Measurements from ENCODE around the gene GRAMD1C. TPM values are rescaled to one million over a fixed set of nuclear protein-coding genes. Genes with fewer than 3 reads are reported as not detected.

GRAMD1C gene
- polyA plus RNA-seq, 1 of the 3 experiments (the other 2 are of a cell fraction), result 1.2 TPM

- H3K27ac ChIP-seq (ENCODE audit: low read depth in 2 of 2, low read length in 1 of 2), result no peak overlapping the region
- DNase-seq, result no peak
- no peaks in the 10 kb centered on the region for H3K9me2 ChIP-seq
- ChIA-PET POLR2A (no interaction called here), CTCF (interaction anchor here (0.9 to 1.8 kb wide), 3 partner anchors 14 to 83 kb away, joined by 3 to 5 read pairs (median 3); no protein-coding TSS in a partner anchor)
- no peak overlapping the region for H3K9ac ChIP-seq
- peaks cover 14% of the 10 kb centered on the region; the same call in 1 of the 2 replicates for H3K9me3 ChIP-seq
- TF ChIP-seq NFIC (IDR thresholded peaks at IDR 0.05; ENCODE audit: borderline replicate concordance) (no peak), TEAD4 (IDR thresholded peaks at IDR 0.05; ENCODE audit: borderline replicate concordance, insufficient read depth) (no peak), CTCF (IDR thresholded peaks at IDR 0.05) (no peak), ZBTB33 (IDR thresholded peaks at IDR 0.05; ENCODE audit: borderline replicate concordance, low read depth) (no peak), NRF1 (IDR thresholded peaks at IDR 0.05; ENCODE audit: low read depth, low read length) (no peak), POLR2AphosphoS5 (IDR thresholded peaks at IDR 0.05; ENCODE audit: low read depth, low read length) (no peak), MEF2A (IDR thresholded peaks at IDR 0.05; ENCODE audit: borderline replicate concordance, low read depth) (no peak), FOSL2 (IDR thresholded peaks at IDR 0.05; ENCODE audit: borderline replicate concordance, low read depth) (no peak), FOXJ3 (CRISPR knock-in tag; IDR thresholded peaks at IDR 0.05) (no peak), MAX (IDR thresholded peaks at IDR 0.05; ENCODE audit: low read depth) (no peak), GABPA (IDR thresholded peaks at IDR 0.05; ENCODE audit: low read depth) (no peak), MXI1 (IDR thresholded peaks at IDR 0.05; ENCODE audit: low read depth, low read length) (no peak), SMC3 (IDR thresholded peaks at IDR 0.05; ENCODE audit: low read depth, low read length) (no peak), RAD21 (IDR thresholded peaks at IDR 0.05; ENCODE audit: low read length) (no peak)
- TF ChIP-seq, protein P1, sequence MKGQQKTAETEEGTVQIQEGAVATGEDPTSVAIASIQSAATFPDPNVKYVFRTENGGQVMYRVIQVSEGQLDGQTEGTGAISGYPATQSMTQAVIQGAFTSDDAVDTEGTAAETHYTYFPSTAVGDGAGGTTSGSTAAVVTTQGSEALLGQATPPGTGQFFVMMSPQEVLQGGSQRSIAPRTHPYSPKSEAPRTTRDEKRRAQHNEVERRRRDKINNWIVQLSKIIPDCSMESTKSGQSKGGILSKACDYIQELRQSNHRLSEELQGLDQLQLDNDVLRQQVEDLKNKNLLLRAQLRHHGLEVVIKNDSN (IDR thresholded peaks at IDR 0.05; ENCODE audit: borderline replicate concordance, low read depth), result no peak
- H3K4me2 ChIP-seq, result no peak overlapping the region
- H3K4me1 ChIP-seq (ENCODE audit: control insufficient read depth in 1 of 2, insufficient read depth in 2 of 2, low read depth in 1 of 2, low read length in 1 of 2), result no peaks in the 10 kb centered on the region
- peaks cover 0 to 4% of the 10 kb centered on the region in 2 experiments for H3K36me3 ChIP-seq (replicated peaks in 1 of 2; ENCODE audit: control insufficient read depth in 1 of 2, insufficient read depth in 2 of 2, low read length in 1 of 2)
- H3K27me3 ChIP-seq (ENCODE audit: insufficient read depth), result no peaks in the 10 kb centered on the region
- WGBS (ENCODE audit: low lambda C conversion rate), result 41% methylated on average over 3 of the region's 5 CpGs
- H4K20me1 ChIP-seq (ENCODE audit: insufficient read depth), result no peaks in the 10 kb centered on the region
- no peaks in the 10 kb centered on the region for H3K79me2 ChIP-seq (ENCODE audit: insufficient read depth)
- H3F3A ChIP-seq (replicated peaks; ENCODE audit: insufficient read depth), result no peaks in the 10 kb centered on the region
- H2AFZ ChIP-seq (ENCODE audit: low read depth), result no peak overlapping the region
- H3K4me3 ChIP-seq (ENCODE audit: low read depth in 2 of 2, low read length in 1 of 2), result no peak overlapping the region
These were observed 89.0 kb downstream of the GRAMD1C start for GRCh38 chr3:113927556-113927955.

All from SK-N-SH (cell line).